Duodenal mucosa (tissue), 2 donors: Measurements from ENCODE around the gene LAP3.

Source experiments
- H3K27ac ChIP-seq: one replicate; pipeline ENCODE4 v1.7.0; 2013; ENCODE audit warnings: low read depth, low read length
- H3K27me3 ChIP-seq, 2 donors: one replicate each; pipeline ENCODE4 v1.7.0; 2013; ENCODE audit warnings: low read length in 2 of 2, control low read depth in 1 of 2; ENCODE audit not compliant: insufficient read depth in 2 of 2, control insufficient read depth in 1 of 2
- H3K36me3 ChIP-seq, 2 donors: one replicate each; pipeline ENCODE4 v1.7.0; 2013; ENCODE audit warnings: low read length in 2 of 2, control low read depth in 1 of 2; ENCODE audit not compliant: insufficient read depth in 2 of 2, control insufficient read depth in 1 of 2
- H3K4me1 ChIP-seq, 2 donors: one replicate each; pipeline ENCODE4 v1.7.0; 2013; ENCODE audit warnings: low read length in 2 of 2, control low read depth in 1 of 2; ENCODE audit not compliant: insufficient read depth in 2 of 2, control insufficient read depth in 1 of 2
- H3K4me3 ChIP-seq, 2 donors: one replicate each; pipeline ENCODE4 v1.7.0; 2013; ENCODE audit warnings: low read length in 2 of 2, low read depth in 1 of 2
- H3K9ac ChIP-seq, 2 donors: one replicate each; pipeline ENCODE4 v1.7.0; 2013; ENCODE audit warnings: low read length in 2 of 2, low read depth in 1 of 2
- H3K9me3 ChIP-seq, 2 donors: one replicate each; pipeline ENCODE4 v1.7.0; 2013; ENCODE audit warnings: low read length in 2 of 2, control low read depth in 1 of 2; ENCODE audit not compliant: control insufficient read depth in 1 of 2

Gene LAP3

DNA sequence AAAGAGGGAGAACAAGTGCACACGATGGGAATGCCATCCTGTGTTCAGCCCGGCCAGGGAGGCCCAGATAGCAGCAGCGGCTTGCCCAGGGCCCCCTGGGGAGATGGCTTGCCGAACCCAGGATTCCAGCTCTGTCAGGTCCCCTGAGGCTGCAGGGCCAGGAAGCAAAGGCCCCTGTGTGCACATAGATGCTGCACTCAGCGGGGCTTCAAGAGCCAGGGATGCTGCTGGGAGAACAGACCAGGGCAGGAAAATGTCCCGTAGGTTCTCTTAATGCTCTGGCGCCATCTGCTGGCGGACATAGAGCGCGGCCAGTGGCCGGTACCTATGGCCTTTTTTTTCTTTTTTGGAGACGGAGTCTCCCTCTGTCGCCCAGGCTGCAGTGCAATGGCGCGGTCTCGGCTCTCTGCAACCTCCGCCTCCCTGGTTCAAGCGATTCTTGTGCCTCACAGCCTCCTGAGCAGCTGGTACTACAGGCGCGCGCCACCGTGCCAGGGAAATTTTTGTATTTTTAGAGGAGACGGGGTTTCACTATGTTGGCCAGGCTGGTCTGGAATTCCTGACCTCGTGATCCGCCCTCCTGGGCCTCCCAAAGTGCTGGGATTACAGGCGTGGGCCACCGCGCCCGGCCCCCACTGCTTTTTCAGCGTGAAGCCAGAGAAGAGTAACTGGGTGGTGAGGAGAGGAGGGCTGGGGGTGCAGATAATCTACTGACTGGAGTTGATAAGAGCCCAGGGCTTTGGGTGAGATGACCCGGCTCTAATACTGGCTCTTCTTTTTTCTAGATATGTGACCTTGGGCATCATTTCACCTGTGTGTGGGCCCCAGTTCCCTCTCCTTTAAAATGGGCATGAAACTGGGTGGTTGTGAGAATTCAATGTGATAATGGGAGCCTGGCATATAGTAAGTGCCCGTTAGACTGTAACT, 60.0 kb downstream of the LAP3 start:
- Histone ChIP-seq H3K27ac (no peak overlapping the region), H3K27me3 (no peaks in the 10 kb centered on the region), H3K4me3 (no peak overlapping the region), H3K9me3 (no peaks in the 10 kb centered on the region), H3K9ac (no peak overlapping the region), H3K36me3 (peaks cover 8 to 19% of the 10 kb centered on the region in 2 donors), H3K4me1 (no peaks in the 10 kb centered on the region)

DNA sequence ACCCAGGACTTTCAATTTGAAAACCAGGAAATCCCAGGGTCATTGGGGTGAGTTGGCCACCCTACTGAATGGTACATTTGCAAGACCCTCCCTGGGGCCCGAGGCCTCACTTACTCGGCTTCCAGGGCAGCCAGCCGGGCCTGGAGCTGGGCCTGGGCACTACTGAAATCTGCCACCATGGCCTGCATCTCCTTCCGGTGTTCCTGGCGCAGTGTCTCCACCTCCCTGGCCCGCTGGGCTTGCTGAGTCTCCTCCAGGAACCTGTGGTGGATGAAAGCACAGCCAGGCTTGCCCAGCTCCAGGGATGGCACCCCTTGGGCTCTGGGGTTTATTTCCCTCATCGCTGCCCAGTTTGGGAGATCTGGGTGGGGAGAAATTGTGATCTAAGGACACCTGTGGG, 62.1 kb downstream of the LAP3 start:
- Histone ChIP-seq H3K4me3 (no peak overlapping the region), H3K9me3 (no peaks in the 10 kb centered on the region), H3K27ac (no peak overlapping the region), H3K27me3 (no peaks in the 10 kb centered on the region), H3K36me3 (peaks cover 0 to 4% of the 10 kb centered on the region in 2 donors), H3K9ac (no peak overlapping the region), H3K4me1 (no peaks in the 10 kb centered on the region)

DNA sequence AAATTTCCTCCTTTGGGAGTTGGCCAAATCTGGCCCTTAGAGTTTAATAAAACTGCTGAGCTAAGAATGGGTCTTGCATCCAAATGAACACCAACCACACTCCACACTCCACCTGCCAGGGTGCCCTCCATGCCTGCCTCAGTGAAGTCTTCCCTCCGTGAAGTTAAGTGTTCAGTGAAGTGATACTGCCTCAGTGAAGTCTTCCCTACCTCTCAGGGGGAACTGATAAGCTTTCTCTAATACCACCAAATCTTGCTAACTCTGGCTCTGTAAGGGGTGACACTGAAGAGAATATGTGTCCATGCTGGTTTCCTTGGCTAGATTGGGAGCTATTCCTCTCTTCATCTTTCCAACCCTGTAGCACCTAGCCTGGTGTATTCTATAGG, 65.4 kb downstream of the LAP3 start:
- Histone ChIP-seq H3K4me1 (no peaks in the 10 kb centered on the region), H3K36me3 (no peaks in the 10 kb centered on the region), H3K27me3 (no peaks in the 10 kb centered on the region), H3K27ac (no peak overlapping the region), H3K9ac (no peak overlapping the region), H3K9me3 (no peaks in the 10 kb centered on the region), H3K4me3 (no peak overlapping the region)

DNA sequence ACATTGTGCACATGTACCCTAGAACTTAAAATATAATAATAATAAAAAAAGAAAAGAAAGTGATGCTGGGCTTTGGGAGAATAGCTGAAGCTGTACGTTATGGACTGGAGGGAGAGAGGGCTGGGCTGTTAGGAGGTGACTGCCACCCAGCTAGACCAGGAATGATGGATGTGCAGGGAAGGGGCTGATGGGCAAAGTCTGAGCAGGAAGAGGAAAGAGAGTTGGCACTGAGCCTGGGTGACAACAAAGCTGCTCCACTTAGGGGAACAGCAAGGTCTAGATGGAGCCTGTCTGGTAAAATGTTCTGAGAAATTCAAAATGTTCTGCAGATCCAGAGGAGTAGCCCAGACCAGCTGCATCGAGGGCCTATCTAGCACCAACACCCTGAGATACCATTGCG, 69.7 kb downstream of the LAP3 start:
- no peaks in the 10 kb centered on the region for H3K27me3 ChIP-seq
- H3K9me3 ChIP-seq, result no peaks in the 10 kb centered on the region
- H3K27ac ChIP-seq, result no peak overlapping the region
- H3K4me3 ChIP-seq, result no peak overlapping the region
- H3K9ac ChIP-seq, result no peak overlapping the region
- H3K36me3 ChIP-seq, result no peaks in the 10 kb centered on the region
- no peaks in the 10 kb centered on the region for H3K4me1 ChIP-seq

DNA sequence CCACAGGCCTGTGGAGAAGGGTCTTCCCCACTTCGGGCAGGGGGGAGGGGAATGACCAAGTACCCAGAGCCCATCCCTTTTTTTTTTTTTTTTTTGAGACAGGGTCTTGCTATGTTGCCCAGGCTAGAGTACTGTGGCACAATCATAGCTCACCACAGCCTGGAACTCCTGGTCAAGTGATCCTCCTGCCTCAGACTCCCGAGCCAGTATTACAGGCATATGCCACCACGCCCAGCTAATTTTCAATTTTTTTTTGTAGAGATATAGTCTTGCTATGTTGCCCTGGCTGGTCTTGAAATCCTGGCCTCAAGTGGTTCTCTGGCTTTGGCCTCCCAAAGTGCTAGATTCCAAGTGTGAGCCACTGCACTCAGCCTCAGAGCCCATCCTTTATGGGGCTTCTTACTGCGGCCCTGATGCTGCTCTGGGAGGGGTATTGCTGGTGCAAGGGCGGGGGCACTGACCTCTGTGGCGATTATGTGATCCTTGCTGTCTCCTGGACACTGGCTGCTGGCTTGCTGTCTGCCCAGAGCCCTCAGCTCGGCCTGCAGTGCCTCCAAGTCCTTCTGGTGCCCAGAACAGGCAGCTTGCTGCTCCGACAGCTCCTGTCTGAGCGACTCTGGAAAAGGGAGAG, 70.3 kb downstream of the LAP3 start:
- Histone ChIP-seq H3K4me3 (no peak overlapping the region), H3K27me3 (no peaks in the 10 kb centered on the region)

DNA sequence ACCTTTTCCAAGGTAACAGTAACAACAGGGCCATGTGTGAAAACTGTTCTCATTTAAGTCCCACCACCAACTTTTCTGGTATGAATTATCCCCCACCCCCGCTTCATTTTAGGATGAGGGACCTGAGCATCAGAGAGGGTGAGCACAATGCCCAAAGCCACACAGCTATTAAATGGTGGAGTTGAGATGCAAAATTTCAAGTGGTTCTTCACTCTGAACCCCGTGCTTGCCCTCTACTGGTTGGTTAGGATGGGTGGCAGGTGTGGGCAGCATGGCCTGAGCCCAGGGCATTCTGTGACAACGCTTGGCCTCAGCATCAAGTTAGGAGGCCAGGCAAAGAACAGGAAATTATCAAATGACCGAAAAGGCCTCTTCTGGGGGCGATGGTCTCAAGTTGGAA, 70.9 kb downstream of the LAP3 start:
- H3K27me3 ChIP-seq, result no peaks in the 10 kb centered on the region
- no peaks in the 10 kb centered on the region for H3K4me1 ChIP-seq
- H3K9me3 ChIP-seq, result no peaks in the 10 kb centered on the region
- no peak overlapping the region for H3K9ac ChIP-seq
- no peaks in the 10 kb centered on the region for H3K36me3 ChIP-seq
- no peak overlapping the region for H3K27ac ChIP-seq
- no peak overlapping the region for H3K4me3 ChIP-seq

More for the DNA sequence above, 70.3 kb downstream of the LAP3 start:
- H3K9me3 ChIP-seq, result no peaks in the 10 kb centered on the region
- H3K9ac ChIP-seq, result no peak overlapping the region
- H3K27ac ChIP-seq, result no peak overlapping the region
- no peaks in the 10 kb centered on the region for H3K36me3 ChIP-seq
- H3K4me1 ChIP-seq, result no peaks in the 10 kb centered on the region

DNA sequence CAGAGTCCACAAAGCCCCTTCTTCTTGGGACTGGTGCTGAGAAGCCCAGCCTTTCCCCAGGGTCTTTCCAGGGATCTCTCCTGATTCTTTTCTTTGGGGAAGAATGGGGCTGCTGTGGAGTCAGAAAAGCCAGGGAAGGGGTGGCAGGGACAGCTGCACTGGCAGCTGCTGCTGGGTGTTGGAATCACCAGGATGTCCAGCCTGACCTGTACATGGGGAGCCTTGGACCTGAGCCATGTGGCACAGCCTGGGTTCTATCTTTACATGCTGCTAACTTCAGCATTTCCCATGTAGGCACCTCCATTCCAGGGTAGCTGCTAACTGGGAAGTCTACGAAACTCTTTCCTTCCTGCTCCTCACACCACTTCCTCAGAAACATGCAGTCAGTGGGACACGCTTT, 73.4 kb downstream of the LAP3 start:
- Histone ChIP-seq H3K27me3 (no peaks in the 10 kb centered on the region), H3K4me3 (no peak overlapping the region), H3K27ac (no peak overlapping the region), H3K4me1 (no peaks in the 10 kb centered on the region), H3K36me3 (no peaks in the 10 kb centered on the region), H3K9me3 (no peaks in the 10 kb centered on the region), H3K9ac (no peak overlapping the region)

DNA sequence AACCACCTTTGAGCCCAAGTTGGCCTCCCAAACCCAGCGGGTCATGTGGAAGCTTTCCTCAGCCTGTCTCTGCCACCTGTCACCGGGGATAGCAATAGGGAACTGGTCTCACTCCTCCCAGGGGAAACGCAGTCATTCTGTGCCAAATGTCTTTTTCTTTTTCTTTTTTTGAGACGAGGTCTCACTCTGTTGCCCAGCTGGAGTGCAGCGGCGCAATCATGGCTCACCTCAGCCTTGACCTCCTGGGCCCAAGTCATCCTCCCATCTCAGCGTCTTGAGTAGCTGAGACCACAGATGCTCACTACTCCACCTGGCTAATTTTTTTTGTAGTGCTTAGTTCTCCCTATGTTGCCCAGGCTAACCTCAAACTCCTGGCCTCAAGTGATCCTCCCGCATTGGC, 77.7 kb downstream of the LAP3 start:
- H3K4me1 ChIP-seq, result no peaks in the 10 kb centered on the region

DNA sequence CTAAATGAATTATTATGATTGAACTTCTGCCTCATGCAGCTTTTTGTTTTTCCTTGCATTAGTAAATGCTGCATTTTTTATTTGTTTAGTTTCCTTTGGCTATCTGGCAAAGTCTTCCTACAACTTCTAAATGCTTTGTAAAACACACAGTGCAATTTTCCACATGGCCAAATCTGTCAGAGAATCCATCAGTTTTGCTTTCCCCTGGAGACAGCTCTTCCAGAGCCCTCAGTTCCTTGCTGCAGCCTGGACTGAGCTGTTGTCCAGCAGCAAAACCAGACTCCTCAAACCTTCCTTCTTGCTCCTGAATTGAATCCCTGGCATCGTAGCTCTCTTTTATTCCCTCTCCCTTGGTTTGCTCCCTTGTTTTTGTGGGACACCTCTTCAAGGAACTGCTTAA, 80.1 kb downstream of the LAP3 start:
- Histone ChIP-seq H3K4me1 (no peaks in the 10 kb centered on the region), H3K9ac (no peak overlapping the region), H3K27me3 (no peaks in the 10 kb centered on the region), H3K4me3 (no peak overlapping the region), H3K36me3 (no peaks in the 10 kb centered on the region), H3K27ac (no peak overlapping the region), H3K9me3 (no peaks in the 10 kb centered on the region)

More for the DNA sequence above, 77.7 kb downstream of the LAP3 start:
- no peaks in the 10 kb centered on the region for H3K9me3 ChIP-seq
- no peak overlapping the region for H3K27ac ChIP-seq
- no peak overlapping the region for H3K9ac ChIP-seq
- H3K27me3 ChIP-seq, result no peaks in the 10 kb centered on the region
- no peak overlapping the region for H3K4me3 ChIP-seq
- H3K36me3 ChIP-seq, result no peaks in the 10 kb centered on the region
